SU-DHL-6 (cell line): ENCODE results near the gene GLRA3.
A peak's percentile ranks its signal among the peaks of the same experiment; 100 is the strongest.
"Not testable (repeated sequence)": the region's sequence is repeated elsewhere in the genome, so short reads cannot be mapped to it uniquely, and the experiment has no call there.

Experiments used
- H2AFZ ChIP-seq: fragments of 200-600 bp; sonication (generic); 2 replicates; pipeline ENCODE4 v1.6.1; 2014; ENCODE audit warnings: low read depth, mild to moderate bottlenecking, moderate library complexity, mixed read lengths, antibody characterized with exemption, low read length; ENCODE audit not compliant: severe bottlenecking
- H3F3A ChIP-seq: fragments of 200-600 bp; shearing (Covaris generic); 2 replicates; pipeline ENCODE4 v1.6.0; 2016; ENCODE audit warnings: antibody characterized with exemption, mild to moderate bottlenecking; ENCODE audit not compliant: insufficient read depth
- H3K27ac ChIP-seq: fragments of 200-600 bp; sonication (generic); 2 replicates; pipeline ENCODE4 v1.5.1; 2016; ENCODE audit warnings: low read depth, mild to moderate bottlenecking, low read length, moderate library complexity, mixed read lengths
- H3K27me3 ChIP-seq: fragments of 200-600 bp; sonication (generic), shearing (Covaris generic); 2 replicates; pipeline ENCODE4 v1.6.0; 2014; ENCODE audit warnings: mild to moderate bottlenecking, low read length
- H3K36me3 ChIP-seq: fragments of 200-600 bp; sonication (generic); 2 replicates; pipeline ENCODE4 v1.6.1; 2014; ENCODE audit warnings: mild to moderate bottlenecking, low read length, mixed read lengths
- H3K4me2 ChIP-seq: fragments of 300-600, 200-600 bp; shearing (Covaris generic), sonication (generic); 2 replicates; pipeline ENCODE4 v1.6.0; 2014; ENCODE audit warnings: low read length, low read depth, mild to moderate bottlenecking; ENCODE audit not compliant: poor library complexity, severe bottlenecking
- H3K4me3 ChIP-seq: fragments of 200-600 bp; sonication (generic); 2 replicates; pipeline ENCODE4 v1.5.1; 2014; ENCODE audit warnings: antibody characterized with exemption, low read length, mild to moderate bottlenecking, mixed read lengths; ENCODE audit not compliant: insufficient read depth, poor library complexity, severe bottlenecking
- H3K79me2 ChIP-seq: fragments of 200-600 bp; sonication (generic); 2 replicates; pipeline ENCODE4 v1.6.1; 2014; ENCODE audit warnings: mild to moderate bottlenecking, low read length, moderate library complexity; ENCODE audit not compliant: insufficient read depth
- H3K9ac ChIP-seq: fragments of 200-600 bp; sonication (generic); 2 replicates; pipeline ENCODE4 v1.7.0; 2014; ENCODE audit warnings: mild to moderate bottlenecking, low read length
- H3K9me2 ChIP-seq: fragments of 200-600 bp; sonication (generic); replicated peaks from 2 replicates; pipeline ENCODE4 v1.6.1; 2014; ENCODE audit warnings: low read length; ENCODE audit not compliant: insufficient read depth
- H3K9me3 ChIP-seq: fragments of 200-600 bp; sonication (generic); 2 replicates; pipeline ENCODE4 v1.6.1; 2014; ENCODE audit warnings: low read length, mixed read lengths; ENCODE audit not compliant: insufficient read depth
- H4K20me1 ChIP-seq: fragments of 200-600 bp; sonication (generic); 2 replicates; pipeline ENCODE4 v1.6.1; 2014; ENCODE audit warnings: low read depth, mild to moderate bottlenecking, antibody characterized with exemption, low read length, moderate library complexity, mixed read lengths
- CTCF ChIP-seq: fragments of 200-600 bp; sonication (generic); IDR thresholded peaks from one replicate; pipeline ENCODE4 v1.5.1; 2017; ENCODE audit warnings: antibody characterized with exemption, mild to moderate bottlenecking, low read length, moderate library complexity; ENCODE audit not compliant: insufficient read depth, poor library complexity, severe bottlenecking
- EZH2phosphoT487 ChIP-seq: fragments of 200-600 bp; sonication (generic), shearing (Covaris generic); conservative IDR thresholded peaks from 2 replicates; pipeline ENCODE4 v1.6.1; 2018; ENCODE audit warnings: mild to moderate bottlenecking, antibody characterized with exemption, low read length, moderate library complexity, mixed read lengths

Gene GLRA3

GRCh38 chr4:174828845-174829701 lies at the start of gene GLRA3:
TSS of gene GLRA3 (minus strand) at chr4:174829247. CDS start at chr4:174828811, 436 bp downstream.
- TF ChIP-seq EZH2phosphoT487, result no peak

GRCh38 chr4:174874898-174875297 lies 45.9 kb upstream of the GLRA3 start:
- H3F3A ChIP-seq, result peaks cover 29% of the 10 kb centered on the region
- TF ChIP-seq CTCF, result no peak
- TF ChIP-seq EZH2phosphoT487, result no peak
- no peaks in the 10 kb centered on the region for H3K9me3 ChIP-seq
- peak overlapping the region; percentile 55 for H3K9ac ChIP-seq
- peaks cover 10% of the 10 kb centered on the region for H3K36me3 ChIP-seq
- peak overlapping the region; percentile 37 for H3K4me3 ChIP-seq
- no peaks in the 10 kb centered on the region for H3K27me3 ChIP-seq
- peak overlapping the region; percentile 90 for H3K27ac ChIP-seq
- H3K4me2 ChIP-seq, result peak overlapping the region; percentile 81
- no peaks in the 10 kb centered on the region for H3K9me2 ChIP-seq
- H3K79me2 ChIP-seq, result no peaks in the 10 kb centered on the region
- H4K20me1 ChIP-seq, result no peaks in the 10 kb centered on the region
- peak overlapping the region; percentile 50 for H2AFZ ChIP-seq

More at GRCh38 chr4:174828845-174829701, at the start of gene GLRA3:
- H3F3A ChIP-seq, result peaks cover 10% of the 10 kb centered on the region; the same call in 1 of the 2 replicates
- H3K36me3 ChIP-seq, result peaks cover 13% of the 10 kb centered on the region; the same call in 1 of the 2 replicates
- peak within 1 kb of the TSS; percentile 66 for H3K4me3 ChIP-seq
- H3K27ac ChIP-seq, result peak within 1 kb of the TSS; percentile 69
- H4K20me1 ChIP-seq, result no peaks in the 10 kb centered on the region
- H3K27me3 ChIP-seq, result no peaks in the 10 kb centered on the region
- no peaks in the 10 kb centered on the region for H3K9me2 ChIP-seq
- H3K79me2 ChIP-seq, result peaks cover 15% of the 10 kb centered on the region; the same call in 1 of the 2 replicates
- H3K9me3 ChIP-seq, result peaks cover 6% of the 10 kb centered on the region; the same call in 1 of the 2 replicates
- peak within 1 kb of the TSS; percentile 55 for H2AFZ ChIP-seq
- H3K9ac ChIP-seq, result peak within 1 kb of the TSS; percentile 52
- peak within 1 kb of the TSS; percentile 70 for H3K4me2 ChIP-seq

- Histone ChIP-seq H2AFZ (peak overlapping the region; percentile 50), H3F3A (peaks cover 29% of the 10 kb centered on the region), H3K9ac (peak overlapping the region; percentile 55), H3K9me2 (no peaks in the 10 kb centered on the region), H3K36me3 (peaks cover 11% of the 10 kb centered on the region), H3K27me3 (no peaks in the 10 kb centered on the region), H3K4me3 (peak overlapping the region; percentile 38), H3K9me3 (no peaks in the 10 kb centered on the region), H3K27ac (peak overlapping the region; percentile 90), H3K79me2 (no peaks in the 10 kb centered on the region), H4K20me1 (no peaks in the 10 kb centered on the region), H3K4me2 (peak overlapping the region; percentile 81)
- TF ChIP-seq EZH2phosphoT487 (no peak), CTCF (peak; percentile 68)
Observed at GRCh38 chr4:174873931-174874330, 44.9 kb upstream of the GLRA3 start.

GRCh38 chr4:174873146-174873545 lies 44.1 kb upstream of the GLRA3 start:
- H3K79me2 ChIP-seq, H3K9me3 ChIP-seq, H3K4me3 ChIP-seq, H4K20me1 ChIP-seq, H3K9me2 ChIP-seq, H3K27me3 ChIP-seq: not testable (repeated sequence)
- Histone ChIP-seq H3K4me2 (peak overlapping the region; percentile 81), H3F3A (peaks cover 24% of the 10 kb centered on the region), H3K27ac (peak overlapping the region; percentile 90; the same call in 1 of the 2 replicates), H3K36me3 (peaks cover 11% of the 10 kb centered on the region), H3K9ac (peak overlapping the region; percentile 55), H2AFZ (peak overlapping the region; percentile 12)
